NCI-H748 (cell line): Measurements from ENCODE around the gene SLC44A1.
A peak's percentile ranks its signal among the peaks of the same experiment; 100 is the strongest.

Source experiments
- DNase-seq: peaks from one replicate; lab custom pipeline; 2025; ENCODE audit not compliant: unreplicated experiment; lab: John Stamatoyannopoulos, UW

Gene SLC44A1

DNA sequence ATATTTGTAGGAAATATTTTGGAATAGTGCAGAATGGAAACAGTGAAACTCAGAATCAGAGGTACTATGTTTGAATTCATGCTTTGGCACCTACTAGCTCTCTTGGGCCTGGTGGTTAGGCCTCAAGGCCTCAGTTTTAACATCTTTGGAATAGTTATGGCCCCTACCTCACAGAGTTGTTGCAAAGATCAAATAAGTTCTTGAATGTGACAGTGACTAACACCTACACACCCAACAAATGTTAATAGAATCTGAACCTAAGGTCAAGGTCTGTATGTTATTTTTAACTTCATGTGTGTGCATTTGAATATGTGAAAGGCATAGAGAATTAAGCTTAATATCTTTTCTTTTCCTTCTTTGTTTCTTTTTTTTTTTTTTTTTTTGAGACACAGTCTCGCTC, 87.3 kb downstream of the SLC44A1 start:
- no peak for DNase-seq

DNA sequence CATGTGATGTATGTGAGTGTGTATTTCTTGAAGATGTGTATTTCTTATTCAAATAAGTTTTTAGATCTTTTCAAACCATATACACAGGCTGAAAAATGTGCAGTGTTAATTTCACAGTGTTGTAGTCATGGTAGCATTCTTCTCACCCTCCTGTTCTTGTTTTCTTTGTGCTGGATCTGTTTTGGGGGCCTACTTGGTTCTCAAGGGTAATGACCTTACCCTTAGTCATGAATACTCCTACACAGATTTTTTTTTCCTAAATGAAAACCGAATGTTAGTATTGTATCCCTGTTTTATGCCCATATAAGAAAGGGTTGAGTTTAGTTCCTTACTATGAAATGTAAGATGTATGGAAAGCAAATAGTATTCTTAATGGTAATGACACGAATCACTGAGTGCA, 88.0 kb downstream of the SLC44A1 start:
- DNase-seq: no peak

DNA sequence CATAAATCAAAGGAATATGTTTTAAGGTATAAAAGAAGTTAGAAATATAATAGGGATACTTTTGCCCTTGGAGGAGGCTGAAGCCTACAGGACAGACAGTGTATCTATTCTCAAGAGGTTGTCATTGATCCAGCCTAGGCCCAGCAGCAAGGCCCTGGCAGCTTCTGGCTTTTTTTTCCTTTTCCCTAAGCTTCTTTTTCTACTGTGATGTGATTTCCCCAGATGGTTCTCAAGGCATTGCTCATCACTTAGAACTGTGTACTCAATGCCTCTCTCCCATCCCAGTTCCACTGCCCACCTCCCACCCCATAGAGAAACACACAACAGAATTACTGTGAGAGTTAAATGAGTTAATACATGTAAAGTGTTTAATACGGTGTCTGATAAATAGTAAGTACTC, 88.6 kb downstream of the SLC44A1 start:
- no peak for DNase-seq

DNA sequence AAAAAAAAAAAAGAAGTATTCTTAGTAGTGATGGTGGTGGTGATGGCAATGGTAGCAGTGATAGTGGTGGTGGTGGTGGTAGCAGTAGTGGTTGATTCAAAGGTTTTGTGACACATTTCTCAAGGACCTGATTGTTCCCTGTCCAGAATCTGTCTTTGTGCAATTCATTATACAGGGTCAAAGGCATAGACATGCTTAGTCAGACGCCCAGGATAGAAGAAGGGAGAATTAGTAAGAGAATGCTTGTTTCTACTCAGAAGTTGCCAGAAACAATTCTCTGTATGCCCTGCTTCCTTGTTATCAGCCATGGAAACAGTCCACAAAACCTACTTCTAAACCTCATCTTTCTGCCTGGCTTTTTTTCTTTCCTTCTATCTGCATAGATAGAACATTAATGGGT, 89.4 kb downstream of the SLC44A1 start:
- DNase-seq: no peak

DNA sequence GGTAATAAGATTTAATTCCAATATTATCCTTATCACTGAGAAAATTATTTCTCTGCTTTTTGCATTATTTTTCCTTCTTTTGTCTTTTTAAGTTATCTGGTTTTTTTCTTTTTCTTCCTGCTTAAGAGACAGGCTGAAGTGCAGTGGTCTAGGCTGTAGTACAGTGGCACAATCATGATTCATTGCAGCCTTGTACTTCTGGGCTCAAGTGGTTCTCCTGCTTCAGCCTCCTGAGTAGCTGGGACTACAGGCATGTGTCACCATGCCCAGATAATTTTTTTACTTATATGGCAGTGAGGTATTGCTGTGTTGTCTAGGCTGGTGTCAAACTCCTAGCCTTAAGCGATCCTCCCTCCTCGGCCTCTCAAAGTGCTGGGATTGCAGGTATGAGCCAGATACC, 93.9 kb downstream of the SLC44A1 start:
- DNase-seq: no peak

DNA sequence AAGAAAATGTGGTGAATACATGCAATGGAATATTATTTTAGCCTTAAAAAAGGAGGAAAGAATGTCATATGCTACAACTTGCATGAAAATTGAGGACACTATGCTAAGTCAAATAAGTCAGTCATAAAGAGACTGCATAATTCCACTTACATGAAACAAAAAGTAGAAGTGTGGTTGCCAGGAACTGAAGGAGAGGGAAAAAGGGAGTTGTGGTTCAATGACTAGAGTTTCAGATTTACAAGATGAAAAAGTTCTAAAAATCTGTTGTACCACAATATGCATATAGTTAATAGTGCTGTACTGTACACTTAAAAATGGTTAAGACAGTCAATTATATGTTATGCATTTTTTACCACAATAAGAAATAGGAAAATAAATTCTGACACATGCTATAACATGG, 95.4 kb downstream of the SLC44A1 start:
- DNase-seq: no peak

DNA sequence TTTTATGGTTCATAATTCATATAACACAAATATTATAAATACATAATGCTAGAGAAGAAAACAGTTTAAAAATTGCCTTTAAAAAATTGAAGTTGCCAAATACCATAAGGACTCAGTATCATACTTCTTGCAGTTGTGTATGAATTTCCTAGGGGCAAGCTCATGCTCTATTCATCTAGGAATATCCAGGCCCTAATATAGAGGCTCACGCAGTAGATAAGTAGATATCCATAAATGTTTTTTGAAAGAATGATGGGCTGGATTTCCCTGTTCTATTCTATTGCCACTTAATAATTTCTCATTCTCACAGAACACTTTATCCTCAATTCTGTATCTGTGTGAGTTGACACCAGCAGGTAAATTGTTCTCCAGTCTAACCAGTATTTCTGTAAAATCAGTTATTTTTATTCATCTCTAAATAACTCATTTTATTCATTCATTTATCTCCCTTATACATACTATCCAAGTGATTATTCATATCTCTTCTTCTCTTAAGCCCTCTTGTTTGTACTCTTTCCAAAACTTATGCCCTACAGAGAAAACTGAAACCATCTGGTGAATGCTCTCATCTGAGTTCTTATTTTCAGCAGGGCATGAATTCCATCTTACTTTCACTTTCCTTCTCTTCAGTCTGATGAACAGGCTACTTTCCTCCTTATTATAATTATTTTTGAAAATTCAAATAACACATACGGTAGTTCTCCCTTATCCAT, 97.1 kb downstream of the SLC44A1 start:
- no peak for DNase-seq

DNA sequence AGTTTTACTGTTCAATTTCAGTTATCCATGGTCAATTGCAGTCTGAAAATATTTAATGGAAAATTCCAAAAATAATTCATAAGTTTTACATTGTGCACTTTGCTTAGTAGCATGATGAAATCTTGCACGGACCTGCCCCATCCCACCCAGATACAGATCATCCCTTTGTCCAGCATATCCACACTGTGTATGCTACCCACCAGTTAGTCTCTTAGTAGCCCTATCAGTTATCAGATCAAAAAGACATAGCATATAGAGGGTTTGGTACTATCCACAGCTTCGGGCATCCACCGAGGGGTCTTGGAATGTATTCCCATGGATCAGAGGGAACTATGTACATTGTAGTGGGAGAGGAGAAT, 97.7 kb downstream of the SLC44A1 start:
- no peak for DNase-seq

DNA sequence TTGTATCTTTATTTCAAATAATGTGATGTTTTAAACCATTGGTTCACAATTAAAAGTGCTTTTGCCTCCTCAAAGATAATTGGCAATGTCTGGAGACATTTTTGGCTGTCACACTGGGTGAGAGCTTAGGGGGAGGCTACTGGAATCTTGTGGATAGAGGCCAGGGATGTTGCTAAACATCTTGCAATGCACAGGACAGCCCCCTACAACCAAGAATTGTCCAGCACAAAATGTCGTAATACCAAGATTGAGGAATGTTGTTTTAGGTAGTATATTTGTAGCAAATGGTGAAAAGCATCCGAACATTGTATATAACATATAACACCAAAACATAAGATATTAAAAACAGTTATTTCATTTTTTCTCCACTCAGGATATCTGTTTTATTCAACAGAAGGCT, 99.8 kb downstream of the SLC44A1 start:
- DNase-seq: no peak

DNA sequence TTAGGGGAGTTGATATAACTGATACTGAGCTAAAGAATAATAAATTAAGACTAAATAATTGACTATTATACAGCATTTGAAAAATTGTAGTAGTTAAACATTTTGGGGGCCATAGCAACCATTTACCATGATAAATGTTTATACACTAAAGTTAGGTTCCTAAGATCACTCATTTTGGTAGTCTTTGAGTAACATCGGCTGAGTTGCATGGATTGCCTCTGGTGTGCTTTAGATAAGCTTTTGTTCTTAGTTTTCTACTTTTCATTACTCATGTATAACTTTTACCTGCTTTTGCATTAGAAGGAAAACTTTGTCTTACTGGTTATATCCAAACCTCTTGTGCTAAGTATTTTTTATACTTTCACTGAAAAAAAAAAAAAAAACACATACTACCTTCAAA, 101.2 kb downstream of the SLC44A1 start:
- DNase-seq: no peak

DNA sequence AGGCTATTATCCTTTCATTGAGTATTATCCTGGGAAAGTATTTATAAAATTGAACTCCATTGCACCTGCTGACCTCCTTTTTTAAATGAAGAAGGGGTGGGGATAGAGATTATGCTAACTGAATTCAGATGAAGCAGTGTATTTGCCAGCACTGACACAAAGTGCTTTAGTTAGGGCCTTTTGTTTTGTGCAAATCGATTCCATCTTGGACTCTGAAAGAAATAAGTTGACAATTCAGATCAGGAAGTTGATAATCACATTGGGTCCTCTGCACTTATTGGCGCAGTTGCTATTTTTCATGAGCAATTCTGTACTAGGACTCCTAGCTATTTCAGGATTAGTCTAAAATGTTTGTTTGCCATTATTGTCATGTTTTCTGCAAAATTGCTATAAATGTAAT, 101.8 kb downstream of the SLC44A1 start:
- DNase-seq: peak; percentile 26

DNA sequence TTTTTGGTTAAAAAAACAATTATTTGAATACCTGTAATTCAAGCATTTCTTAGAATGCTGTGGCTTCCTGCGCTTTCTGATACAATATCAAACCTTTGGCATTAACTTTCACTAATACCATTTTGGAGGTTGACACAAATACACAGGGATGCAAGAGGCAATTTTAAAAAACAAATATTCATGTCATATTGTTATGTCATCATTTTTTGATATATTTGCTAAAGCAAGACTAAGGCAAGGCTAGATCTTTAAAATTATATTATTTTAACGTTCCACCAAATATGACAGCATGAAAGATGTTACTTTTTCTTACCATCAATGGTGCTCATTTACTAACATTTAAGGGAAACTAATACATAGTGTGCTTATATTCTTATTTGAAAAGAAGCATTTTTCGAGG, 110.0 kb downstream of the SLC44A1 start:
- no peak for DNase-seq

DNA sequence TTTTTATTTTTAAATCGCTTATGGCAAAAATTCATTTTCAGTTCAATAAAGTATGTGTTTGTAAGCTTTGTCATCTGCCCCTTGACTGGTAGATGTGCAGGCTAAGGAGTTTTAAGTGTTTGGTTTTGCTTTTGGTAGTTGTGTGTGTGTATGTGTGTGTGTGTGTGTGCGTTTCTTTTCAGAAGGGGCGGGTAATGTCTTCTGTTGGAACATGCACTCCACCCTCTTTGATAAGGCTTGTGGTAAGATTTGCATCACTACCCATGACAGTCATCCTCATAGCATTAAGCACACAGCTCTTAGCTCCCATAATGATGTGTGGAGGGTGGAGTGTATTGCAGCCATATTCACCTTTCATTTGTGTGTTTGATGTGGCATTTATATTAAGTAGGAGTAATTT, 111.3 kb downstream of the SLC44A1 start:
- no peak for DNase-seq

DNA sequence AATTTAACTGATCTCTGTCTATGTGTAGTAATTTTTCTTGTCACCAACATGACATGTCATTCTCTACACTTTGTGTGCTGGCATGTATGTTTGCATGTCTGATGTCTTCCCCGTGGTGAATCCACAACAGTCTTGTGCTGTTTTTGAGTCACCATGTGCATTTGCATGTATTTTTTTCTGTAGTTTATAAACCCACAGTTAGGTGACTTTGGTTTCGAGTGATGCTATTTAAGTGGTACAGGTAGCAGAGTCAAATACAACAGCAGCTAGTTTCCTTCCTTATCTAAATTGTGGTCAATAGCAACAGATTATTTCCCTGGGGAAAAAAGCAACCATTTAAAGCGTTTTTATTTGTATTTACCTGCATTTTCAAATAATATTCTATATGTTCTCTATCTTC, 113.5 kb downstream of the SLC44A1 start:
- no peak for DNase-seq

DNA sequence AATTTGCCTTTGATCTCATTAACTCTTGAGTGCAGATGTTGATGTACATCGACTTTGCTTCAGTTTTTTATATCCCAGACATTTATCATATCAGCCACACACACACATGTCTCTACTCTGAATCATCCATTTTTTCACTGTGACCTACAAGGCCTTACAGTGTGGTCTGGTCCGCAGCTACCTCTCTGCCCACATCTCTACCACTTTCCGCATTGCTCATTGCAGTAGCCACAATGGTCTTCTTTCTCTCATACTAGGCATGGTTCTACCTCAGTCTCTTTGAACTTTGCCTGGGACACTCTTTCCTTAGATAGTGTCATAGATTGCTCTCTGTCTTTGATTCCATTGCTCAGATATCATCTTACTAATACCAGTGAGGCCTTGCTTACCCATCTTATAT, 115.4 kb downstream of the SLC44A1 start:
- no peak for DNase-seq

DNA sequence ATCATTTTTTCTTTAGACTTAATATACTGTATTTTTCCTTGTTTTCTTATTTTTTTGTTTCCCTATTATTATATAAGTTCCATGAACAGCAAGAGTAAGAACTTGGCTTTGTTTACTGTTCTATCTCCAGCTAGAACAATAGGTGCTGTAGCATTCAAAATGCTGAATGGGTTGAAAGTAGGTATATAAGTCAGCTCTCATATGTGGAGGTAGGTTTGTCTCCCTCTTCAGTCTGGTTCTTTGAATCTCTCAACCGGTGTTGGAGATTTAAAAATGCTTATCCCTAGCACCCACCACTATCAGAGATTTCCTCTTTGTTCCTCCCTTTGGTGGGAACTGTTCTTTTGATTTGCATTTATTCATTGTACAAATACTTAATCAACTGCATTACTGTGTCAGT, 115.9 kb downstream of the SLC44A1 start:
- DNase-seq: no peak

DNA sequence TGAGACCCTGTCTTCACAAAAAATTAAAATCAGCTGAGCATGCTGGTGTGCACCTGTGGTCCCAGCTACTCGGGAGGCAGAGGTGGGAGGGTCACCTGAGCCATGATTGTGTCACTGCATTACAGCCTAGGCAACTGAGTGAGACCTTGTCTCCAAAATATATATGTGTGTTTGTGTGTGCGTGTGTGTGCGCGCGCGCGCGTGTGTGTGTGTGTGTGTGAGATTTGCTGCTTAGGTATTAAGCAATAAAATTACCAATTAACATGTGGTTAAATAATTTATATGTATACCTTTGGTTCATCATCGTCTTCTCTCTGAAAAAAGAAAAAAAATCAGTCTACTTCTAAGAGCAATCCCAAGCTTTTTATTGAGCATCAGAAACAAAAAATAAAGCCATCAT, 117.4 kb downstream of the SLC44A1 start:
- DNase-seq: no peak

DNA sequence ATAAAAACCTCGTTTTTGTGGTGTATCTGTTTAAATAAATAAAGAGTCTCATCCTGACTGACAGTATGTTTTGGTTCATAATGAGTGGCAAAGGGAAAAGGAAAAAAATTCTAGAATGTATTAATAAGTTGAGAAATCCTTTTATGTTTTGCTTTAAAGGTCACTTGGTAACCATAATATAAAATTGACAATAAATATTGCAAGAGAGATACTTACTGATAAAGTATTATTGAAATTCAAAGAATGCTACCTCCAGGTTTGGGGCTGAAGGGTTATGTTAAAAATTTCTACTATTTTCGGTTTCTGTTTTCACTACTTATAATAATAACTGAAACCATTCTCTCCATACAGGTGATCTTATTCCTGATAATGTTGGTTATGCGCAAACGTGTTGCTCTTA, 118.0 kb downstream of the SLC44A1 start:
- DNase-seq: no peak

DNA sequence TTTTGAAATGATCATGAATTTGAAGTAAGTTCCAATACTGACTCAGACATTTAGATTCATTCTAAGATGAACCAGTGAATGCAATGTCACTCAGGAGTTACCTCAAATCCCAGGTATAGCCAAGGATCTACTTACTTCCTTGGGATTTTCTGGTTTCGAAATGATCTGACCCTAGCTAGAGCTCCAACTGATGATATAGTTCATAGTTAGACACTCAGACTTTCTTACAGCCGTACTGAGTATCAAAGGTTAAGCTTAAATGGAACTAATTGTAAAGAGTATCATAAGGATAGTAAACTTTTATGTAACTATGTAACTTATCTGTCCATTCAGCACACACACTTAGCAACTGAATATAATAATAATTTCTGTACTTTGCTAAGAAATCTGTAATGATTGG, 119.4 kb downstream of the SLC44A1 start:
- no peak for DNase-seq

DNA sequence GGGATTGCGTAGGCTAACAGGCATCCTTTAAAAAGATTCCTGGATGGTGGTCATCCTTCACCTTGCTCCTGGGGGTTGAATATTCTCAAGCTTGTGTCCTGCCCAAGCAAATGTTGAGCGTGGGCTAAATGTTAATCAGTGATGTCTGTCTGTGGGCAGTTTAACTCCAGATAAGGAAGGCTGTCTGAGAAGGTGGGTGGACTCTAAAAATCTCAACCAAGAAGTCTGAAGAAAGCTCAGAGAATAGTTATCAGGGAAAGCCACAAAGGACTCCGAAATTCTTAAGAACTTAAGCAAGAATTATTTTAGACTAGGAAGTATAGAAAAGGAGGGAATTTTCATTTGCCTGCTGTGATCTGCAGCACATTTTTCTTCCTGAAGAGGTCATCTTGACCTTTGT, 125.5 kb downstream of the SLC44A1 start:
- DNase-seq: no peak

DNA sequence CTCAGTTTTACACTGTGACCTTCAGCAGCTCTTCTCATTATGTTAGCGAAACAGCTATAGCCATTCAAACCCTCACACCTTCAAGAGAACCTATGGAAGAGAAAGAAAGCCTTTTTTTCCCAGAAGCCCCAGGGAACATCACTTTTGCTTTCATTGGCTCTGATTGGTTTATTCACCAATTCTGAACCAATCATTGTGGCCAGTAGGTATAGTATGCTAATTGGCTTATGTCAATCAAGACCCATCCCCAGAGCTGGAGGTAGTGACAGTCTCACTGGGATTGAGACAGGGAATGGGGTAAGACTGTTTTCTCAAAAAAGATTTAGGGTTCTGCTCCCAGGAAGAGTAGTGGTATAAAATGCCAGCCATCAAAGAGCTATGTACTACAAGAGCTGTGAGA, 129.3 kb downstream of the SLC44A1 start:
- no peak for DNase-seq

DNA sequence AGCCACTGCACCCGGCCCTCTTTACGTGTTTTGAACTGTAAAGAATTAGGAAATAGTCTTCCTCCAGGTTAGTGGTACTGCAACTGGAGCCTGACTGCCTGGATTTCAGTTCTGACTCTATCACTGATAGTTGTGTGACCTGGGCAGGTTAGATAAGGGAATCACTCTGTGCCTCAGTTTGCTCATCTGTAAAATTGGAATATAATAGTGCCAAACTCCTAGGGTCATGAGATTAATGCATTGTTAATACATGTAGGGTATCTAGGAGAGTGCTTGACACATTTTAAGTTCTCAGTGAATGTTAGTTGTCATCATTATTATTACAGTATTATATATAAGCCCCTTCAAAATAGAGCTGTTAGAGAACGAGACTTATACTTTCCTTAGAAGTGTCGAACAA, 130.9 kb downstream of the SLC44A1 start:
- no peak for DNase-seq

DNA sequence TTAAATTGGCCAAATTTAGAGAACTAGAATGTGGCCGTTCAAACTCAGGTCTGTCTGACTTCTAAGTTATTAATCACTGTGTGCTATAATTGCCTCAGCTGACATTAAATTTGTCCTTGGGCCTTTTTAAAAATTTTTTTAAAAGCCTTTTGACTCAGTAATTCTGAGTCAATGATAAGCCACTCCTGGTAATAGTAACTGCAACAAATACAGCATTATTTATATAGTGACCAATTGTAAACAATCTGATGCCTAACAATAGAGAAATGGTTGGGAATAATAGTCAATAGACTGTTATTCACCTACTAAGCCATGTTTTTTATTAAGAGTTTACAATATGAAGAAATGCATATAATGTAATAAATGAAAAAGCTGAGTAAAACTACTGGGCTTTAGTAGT, 132.4 kb downstream of the SLC44A1 start:
- DNase-seq: no peak
